DOHH2 (cell line): ENCODE results near the gene ACTA2.

ENCODE experiments used
- H3F3A ChIP-seq: fragments of 200-600 bp; sonication (generic), shearing (Covaris generic); 2 replicates; pipeline ENCODE4 v1.6.0; 2016; ENCODE audit warnings: antibody characterized with exemption, mild to moderate bottlenecking; ENCODE audit not compliant: control insufficient read depth, insufficient read depth
- H3K27ac ChIP-seq: fragments of 200-600 bp; sonication (generic); 2 replicates; pipeline ENCODE4 v1.5.1; 2014; ENCODE audit warnings: low read depth, mild to moderate bottlenecking, low read length, moderate library complexity
- H3K27me3 ChIP-seq: fragments of 200-600 bp; sonication (generic); 2 replicates; pipeline ENCODE4 v1.6.1; 2014; ENCODE audit warnings: mild to moderate bottlenecking, low read length, mixed read lengths; ENCODE audit not compliant: control insufficient read depth
- H3K36me3 ChIP-seq: fragments of 200-600 bp; sonication (generic); 2 replicates; pipeline ENCODE4 v1.6.1; 2014; ENCODE audit warnings: mild to moderate bottlenecking, low read length, moderate library complexity, mixed read lengths; ENCODE audit not compliant: control insufficient read depth
- H3K4me1 ChIP-seq: fragments of 200-600 bp; sonication (generic); 2 replicates; pipeline ENCODE4 v1.6.1; 2014; ENCODE audit warnings: mild to moderate bottlenecking, low read length, mixed read lengths; ENCODE audit not compliant: control insufficient read depth
- H3K4me2 ChIP-seq: fragments of 200-600 bp; sonication (generic); 2 replicates; pipeline ENCODE4 v1.6.0; 2014; ENCODE audit warnings: mild to moderate bottlenecking, low read length, moderate library complexity
- H3K4me3 ChIP-seq: fragments of 200-600 bp; sonication (generic); 2 replicates; pipeline ENCODE4 v1.5.1; 2014; ENCODE audit warnings: mild to moderate bottlenecking, low read length, mixed read lengths
- H3K79me2 ChIP-seq: fragments of 200-600 bp; sonication (generic); 2 replicates; pipeline ENCODE4 v1.6.1; 2014; ENCODE audit warnings: mild to moderate bottlenecking, low read length, mixed read lengths; ENCODE audit not compliant: control insufficient read depth
- H3K9me2 ChIP-seq: fragments of 200-600 bp; sonication (generic); replicated peaks from 2 replicates; pipeline ENCODE4 v1.6.1; 2014; ENCODE audit warnings: mild to moderate bottlenecking, low read length, mixed read lengths; ENCODE audit not compliant: control insufficient read depth
- H3K9me3 ChIP-seq: fragments of 200-600 bp; sonication (generic); 2 replicates; pipeline ENCODE4 v1.6.1; 2014; ENCODE audit warnings: antibody characterized with exemption, low read length, mixed read lengths; ENCODE audit not compliant: control insufficient read depth, insufficient read depth
- H4K20me1 ChIP-seq: fragments of 200-600 bp; sonication (generic); 2 replicates; pipeline ENCODE4 v1.6.0; 2014; ENCODE audit warnings: low read depth, mild to moderate bottlenecking, antibody characterized with exemption, low read length, moderate library complexity; ENCODE audit not compliant: control insufficient read depth, insufficient read depth
- CTCF ChIP-seq: fragments of 200-600 bp; sonication (generic); IDR thresholded peaks from one replicate; pipeline ENCODE4 v1.5.1; 2014; ENCODE audit warnings: antibody characterized with exemption, mild to moderate bottlenecking, low read depth, low read length; ENCODE audit not compliant: poor library complexity, severe bottlenecking
- EZH2phosphoT487 ChIP-seq: fragments of 200-600 bp; sonication (generic); IDR thresholded peaks from 2 replicates; pipeline ENCODE4 v1.6.1; 2017; ENCODE audit warnings: borderline replicate concordance, mild to moderate bottlenecking, antibody characterized with exemption, low read length, moderate library complexity, mixed read lengths

ACTA2 gene

GRCh38 chr10:88943778-88944177, 8.8 kb downstream of the ACTA2 start:
- H3K27me3 ChIP-seq = no peaks in the 10 kb centered on the region
- no peaks in the 10 kb centered on the region for H3K79me2 ChIP-seq
- peaks cover 14% of the 10 kb centered on the region for H3K4me1 ChIP-seq
- TF ChIP-seq CTCF (no peak), EZH2phosphoT487 (no peak)
- no peaks in the 10 kb centered on the region for H3K36me3 ChIP-seq
- H3K4me3 ChIP-seq = no peak overlapping the region
- no peaks in the 10 kb centered on the region for H4K20me1 ChIP-seq
- no peaks in the 10 kb centered on the region for H3K9me2 ChIP-seq
- H3F3A ChIP-seq = peaks cover 5% of the 10 kb centered on the region; the same call in 1 of the 2 replicates
- H3K27ac ChIP-seq = no peak overlapping the region
- no peaks in the 10 kb centered on the region for H3K9me3 ChIP-seq
- H3K4me2 ChIP-seq = no peak overlapping the region

- no peak overlapping the region for H3K4me2 ChIP-seq
- H4K20me1 ChIP-seq = no peaks in the 10 kb centered on the region
- H3K27me3 ChIP-seq = no peaks in the 10 kb centered on the region
- H3K36me3 ChIP-seq = no peaks in the 10 kb centered on the region
- H3K4me3 ChIP-seq = no peak overlapping the region
- H3K79me2 ChIP-seq = no peaks in the 10 kb centered on the region
- H3K4me1 ChIP-seq = peaks cover 25% of the 10 kb centered on the region
- peaks cover 5% of the 10 kb centered on the region; the same call in 1 of the 2 replicates for H3F3A ChIP-seq
- H3K9me2 ChIP-seq = no peaks in the 10 kb centered on the region
- TF ChIP-seq CTCF = no peak
- no peak for TF ChIP-seq EZH2phosphoT487
- H3K9me3 ChIP-seq = no peaks in the 10 kb centered on the region
- H3K27ac ChIP-seq = no peak overlapping the region
Observed at GRCh38 chr10:88941026-88941425, 11.5 kb downstream of the ACTA2 start.

GRCh38 chr10:88938938-88939337, 13.6 kb downstream of the ACTA2 start:
- no peaks in the 10 kb centered on the region for H3K36me3 ChIP-seq

More at GRCh38 chr10:88938938-88939337, 13.6 kb downstream of the ACTA2 start:
- H3K79me2 ChIP-seq = no peaks in the 10 kb centered on the region
- H3K9me3 ChIP-seq = no peaks in the 10 kb centered on the region
- H3K4me2 ChIP-seq = no peak overlapping the region
- TF ChIP-seq CTCF (no peak), EZH2phosphoT487 (no peak)
- no peaks in the 10 kb centered on the region for H3F3A ChIP-seq
- H3K27ac ChIP-seq = no peak overlapping the region
- no peaks in the 10 kb centered on the region for H3K27me3 ChIP-seq
- no peak overlapping the region for H3K4me3 ChIP-seq
- peaks cover 14% of the 10 kb centered on the region for H3K4me1 ChIP-seq
- no peaks in the 10 kb centered on the region for H4K20me1 ChIP-seq
- H3K9me2 ChIP-seq = no peaks in the 10 kb centered on the region
